GM19035 (cell line): ENCODE data around the gene NBPF12.
"Not testable (repeated sequence)": the region's sequence is repeated elsewhere in the genome, so short reads cannot be mapped to it uniquely, and the experiment has no call there.

Source experiments
- ATAC-seq: cut with Tn5 transposase; IDR thresholded peaks from one replicate; pipeline ENCODE4 v1.9.1; 2021; ENCODE audit not compliant: unreplicated experiment

NBPF12 gene

DNA sequence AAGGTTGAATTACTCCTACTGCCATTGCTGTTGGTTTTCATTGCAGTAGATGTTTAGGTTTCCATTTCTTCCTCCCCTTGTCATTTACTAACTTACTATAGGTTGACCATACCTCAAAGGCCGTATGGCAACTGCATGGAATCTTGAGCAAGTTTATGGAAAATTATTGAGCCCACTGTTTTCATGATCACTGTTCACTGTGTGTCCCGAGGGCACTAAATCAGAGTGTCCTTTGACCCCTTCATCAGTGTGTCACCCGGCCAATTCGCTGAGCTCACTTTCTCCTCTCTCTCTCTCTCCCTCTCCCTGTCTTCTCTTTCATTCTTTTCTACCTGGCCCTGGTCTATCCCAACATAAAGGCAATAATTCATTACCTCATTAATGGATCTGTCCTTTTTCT, 47.7 kb downstream of the NBPF12 start:
- ATAC-seq: not testable (repeated sequence)

DNA sequence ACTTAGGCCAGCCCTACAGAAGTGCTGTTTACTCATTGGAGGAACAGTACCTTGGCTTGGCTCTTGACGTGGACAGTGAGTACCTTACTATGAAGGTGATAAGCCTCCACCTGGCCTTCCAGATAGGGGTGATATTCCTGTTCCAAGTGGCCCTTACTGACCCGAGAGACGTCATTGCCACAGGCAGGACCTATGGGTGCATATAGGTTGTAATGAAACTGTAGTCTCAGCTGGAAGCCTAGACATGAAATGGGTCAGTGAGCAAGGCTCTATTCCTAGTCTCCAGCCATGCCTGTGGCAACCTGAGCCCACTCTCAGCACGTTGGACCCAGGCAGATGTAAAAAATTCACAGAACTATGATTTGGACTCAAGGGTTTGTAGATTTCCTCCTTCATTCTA, 48.3 kb downstream of the NBPF12 start:
- ATAC-seq: not testable (repeated sequence)

DNA sequence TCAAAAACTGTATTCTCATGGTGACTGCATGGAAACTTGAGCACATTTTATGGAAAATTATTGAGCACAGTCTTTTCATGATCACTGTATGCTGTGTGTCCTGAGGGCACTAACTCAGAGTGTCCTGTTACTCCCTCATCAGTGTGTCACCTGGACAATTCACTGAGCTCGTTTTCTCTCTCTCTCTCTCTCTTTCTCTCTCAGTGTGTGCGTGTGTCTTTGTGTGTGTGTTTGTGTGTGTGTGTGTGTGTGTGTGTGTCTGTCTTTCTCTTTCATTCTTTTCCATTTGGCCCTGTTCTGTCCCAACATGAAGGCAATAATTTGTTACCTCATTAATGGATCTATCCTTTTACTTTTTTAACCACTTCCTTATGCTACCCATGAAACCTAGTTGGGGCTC, 49.4 kb downstream of the NBPF12 start:
- not testable (repeated sequence) for ATAC-seq

DNA sequence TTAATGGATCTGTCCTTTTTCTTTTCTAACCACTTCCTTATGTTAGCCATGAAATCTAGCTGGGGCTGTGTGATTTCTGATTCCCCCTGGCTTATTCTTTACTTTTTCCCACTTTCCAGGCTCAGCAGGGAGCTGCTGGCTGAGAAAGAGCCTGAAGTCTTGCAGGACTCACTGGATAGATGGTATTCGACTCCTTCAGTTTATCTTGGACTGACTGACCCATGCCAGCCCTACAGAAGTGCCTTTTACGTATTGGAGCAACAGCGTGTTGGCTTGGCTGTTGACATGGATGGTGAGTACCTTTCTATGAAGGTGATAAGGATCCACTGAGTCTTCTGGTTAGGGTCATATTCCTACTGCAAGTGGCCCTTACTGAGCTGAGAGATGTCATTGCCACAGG, 51.3 kb downstream of the NBPF12 start:
- ATAC-seq: not testable (repeated sequence)

DNA sequence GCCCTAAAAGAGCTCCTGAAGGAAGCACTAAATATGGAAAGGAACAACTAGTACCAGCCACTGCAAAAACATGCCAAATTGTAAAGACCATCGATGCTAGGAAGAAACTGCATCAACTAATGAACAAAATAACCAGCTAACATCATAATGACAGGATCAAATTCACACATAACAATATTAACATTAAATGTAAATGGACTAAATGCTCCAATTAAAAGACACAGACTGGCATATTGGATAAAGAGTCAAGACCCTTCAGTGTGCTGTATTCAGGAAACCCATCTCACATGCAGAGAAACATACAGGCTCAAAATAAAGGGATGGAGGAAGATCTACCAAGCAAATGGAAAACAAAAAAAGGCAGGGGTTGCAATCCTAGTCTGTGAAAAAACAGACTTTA, 70.4 kb downstream of the NBPF12 start:
- ATAC-seq: not testable (repeated sequence)

DNA sequence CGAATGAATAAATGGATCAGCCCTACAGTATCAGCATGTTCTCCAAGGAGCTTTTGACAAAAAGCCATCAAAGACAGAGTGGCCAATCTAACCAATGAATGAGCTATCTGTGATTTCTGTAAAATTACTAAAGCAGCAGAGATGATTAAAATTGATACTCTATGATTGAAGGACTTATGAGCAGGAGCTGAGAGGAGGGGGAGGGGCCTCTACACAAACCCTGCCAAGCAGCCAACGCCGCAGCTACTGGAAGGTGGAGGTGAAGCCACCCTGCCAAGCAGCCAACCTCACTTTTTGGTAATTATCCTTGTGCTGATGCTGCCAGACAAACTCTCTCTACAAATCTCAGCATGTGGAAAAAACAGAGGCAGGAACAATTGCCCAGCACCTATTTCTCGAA, 88.9 kb downstream of the NBPF12 start:
- ATAC-seq: not testable (repeated sequence)

DNA sequence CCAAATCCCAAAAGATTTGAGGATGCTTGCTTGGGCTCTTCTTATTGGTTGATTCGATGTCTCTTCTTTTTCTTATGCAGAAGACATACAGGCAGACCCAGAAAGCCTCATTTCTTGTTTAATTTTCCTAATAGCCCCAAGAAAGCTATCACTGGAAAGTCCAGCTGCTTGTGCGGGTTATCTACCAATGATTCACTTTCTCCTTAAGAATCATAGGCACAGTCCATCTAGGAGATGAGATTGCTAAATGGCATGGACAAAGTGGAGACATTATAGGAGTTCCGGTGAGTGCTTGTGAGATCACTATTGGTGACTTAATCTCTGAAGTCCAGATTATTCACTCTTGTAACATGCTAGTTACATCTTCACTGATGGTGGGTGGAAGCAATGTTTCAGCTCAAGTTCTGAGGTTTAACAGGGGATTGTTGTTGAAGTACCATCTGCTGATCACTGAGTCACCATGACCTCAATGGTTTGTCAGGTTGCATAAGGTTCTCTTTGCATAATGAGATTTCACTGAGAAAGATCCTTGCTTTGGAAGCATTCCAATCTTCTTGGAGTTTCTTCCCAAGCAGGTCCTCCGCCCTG, 92.0 kb downstream of the NBPF12 start:
- ATAC-seq: not testable (repeated sequence)

DNA sequence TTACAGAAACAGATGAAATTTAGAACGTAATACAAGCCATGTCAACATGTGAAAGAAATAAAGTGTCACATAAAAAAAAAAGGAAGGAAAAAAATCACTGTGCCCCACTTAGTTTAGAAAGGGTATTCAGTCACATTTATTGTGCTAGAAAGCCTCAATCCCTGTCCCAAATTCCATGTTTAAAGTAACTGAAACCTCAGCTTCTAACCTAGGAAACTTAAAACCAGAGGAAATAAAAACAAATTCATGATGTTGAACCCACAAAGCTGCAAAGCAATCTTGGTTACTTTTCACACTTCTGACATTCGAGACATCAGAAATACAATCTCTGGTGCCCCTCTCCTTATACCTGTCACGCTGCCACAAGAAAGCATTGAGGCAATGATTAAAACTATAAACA, 101.8 kb downstream of the NBPF12 start:
- ATAC-seq: no peak

DNA sequence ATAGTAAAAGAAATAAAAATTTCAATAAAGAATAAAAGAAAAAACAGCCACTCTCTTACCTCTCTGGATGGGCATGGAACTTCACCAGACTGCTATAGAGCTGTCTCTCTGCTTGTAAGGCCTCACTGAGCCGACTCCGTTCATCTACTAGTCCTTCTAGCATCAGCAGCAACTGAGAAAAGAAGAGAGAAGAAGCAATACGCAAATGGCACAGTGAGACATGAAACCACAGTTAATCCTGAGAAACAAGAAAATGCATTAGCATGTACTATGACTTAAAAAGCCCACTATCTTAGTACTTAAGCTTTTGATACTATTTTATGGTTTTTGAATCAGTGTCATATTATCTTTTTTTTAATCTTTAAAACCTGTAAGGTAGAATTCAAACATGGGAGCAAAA, 104.8 kb downstream of the NBPF12 start:
- ATAC-seq: not testable (repeated sequence)

DNA sequence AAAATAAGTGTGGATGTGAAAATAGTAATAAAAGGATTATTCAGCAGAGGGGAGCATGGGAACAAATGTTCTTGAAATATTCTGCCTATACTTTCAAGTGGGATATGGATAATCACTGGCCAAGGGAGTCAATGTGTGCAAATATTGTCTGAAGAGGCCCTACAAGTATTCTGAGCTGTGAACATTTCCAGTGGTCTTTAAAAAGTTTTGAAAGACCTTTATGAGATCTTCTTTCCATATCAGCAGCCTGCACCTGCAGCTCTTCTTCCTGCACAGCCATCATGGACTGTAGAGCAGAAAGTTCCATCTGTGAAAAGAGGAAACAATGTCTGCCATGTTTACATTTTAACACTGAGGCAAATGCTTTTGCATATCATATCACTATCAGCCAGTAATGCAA, 106.4 kb downstream of the NBPF12 start:
- not testable (repeated sequence) for ATAC-seq
